ENCODE data around the gene TSPAN10. TPM values are rescaled to one million over a fixed set of nuclear protein-coding genes. Genes with fewer than 3 reads are reported as not detected.
A peak's percentile ranks its signal among the peaks of the same experiment; 100 is the strongest.

TSPAN10 gene
- total and polyA plus RNA-seq, 2 experiments from 2014 or later = 5.0 to 5.8 TPM

- Histone ChIP-seq H3K9me3 (ENCODE audit: low read depth) (no peaks in the 10 kb centered on the region), H3K4me3 (no peak overlapping the region), H3K27me3 (no peaks in the 10 kb centered on the region), H3K36me3 (peaks cover 56% of the 10 kb centered on the region), H3K4me1 (ENCODE audit: low read depth) (no peaks in the 10 kb centered on the region), H3K27ac (no peak overlapping the region)
- no peak for DNase-seq (ENCODE audit: low read depth in 1 of 2, low spot score in 1 of 2)
- no peak for TF ChIP-seq CTCF (IDR thresholded peaks at IDR 0.05; ENCODE audit: low read depth, low read length)
These were observed 28.4 kb upstream of the TSPAN10 start for GRCh38 chr17:81608605-81609004.

GRCh38 chr17:81609541-81610311 is 27.3 kb upstream of the TSPAN10 start:
- Histone ChIP-seq H3K4me3 (no peak overlapping the region), H3K4me1 (ENCODE audit: low read depth) (no peaks in the 10 kb centered on the region), H3K27ac (no peak overlapping the region), H3K27me3 (no peaks in the 10 kb centered on the region), H3K36me3 (peaks cover 48% of the 10 kb centered on the region), H3K9me3 (ENCODE audit: low read depth) (no peaks in the 10 kb centered on the region)
- no peak for TF ChIP-seq CTCF (IDR thresholded peaks at IDR 0.05; ENCODE audit: low read depth, low read length)
- peak in 1 of 2 donors; percentile 8 for DNase-seq (ENCODE audit: low read depth in 1 of 2, low spot score in 1 of 2)

GRCh38 chr17:81612172-81612970 is 24.6 kb upstream of the TSPAN10 start:
- no peak for TF ChIP-seq CTCF (IDR thresholded peaks at IDR 0.05; ENCODE audit: low read depth, low read length)
- H3K36me3 ChIP-seq = peaks cover 31% of the 10 kb centered on the region

GRCh38 chr17:81615401-81615930 is 21.5 kb upstream of the TSPAN10 start:
- DNase-seq (ENCODE audit: low read depth in 1 of 2, low spot score in 1 of 2) = no peak

More at GRCh38 chr17:81612172-81612970, 24.6 kb upstream of the TSPAN10 start:
- no peaks in the 10 kb centered on the region for H3K27me3 ChIP-seq
- H3K4me3 ChIP-seq = no peak overlapping the region
- peak overlapping the region; percentile 26 for H3K27ac ChIP-seq
- H3K9me3 ChIP-seq (ENCODE audit: low read depth) = no peaks in the 10 kb centered on the region
- H3K4me1 ChIP-seq (ENCODE audit: low read depth) = no peaks in the 10 kb centered on the region
- peak in 1 of 2 donors; percentile 17 for DNase-seq (ENCODE audit: low read depth in 1 of 2, low spot score in 1 of 2)

More at GRCh38 chr17:81615401-81615930, 21.5 kb upstream of the TSPAN10 start:
- no peaks in the 10 kb centered on the region for H3K27me3 ChIP-seq
- no peaks in the 10 kb centered on the region for H3K4me1 ChIP-seq (ENCODE audit: low read depth)
- H3K36me3 ChIP-seq = peaks cover 14% of the 10 kb centered on the region
- TF ChIP-seq CTCF (IDR thresholded peaks at IDR 0.05; ENCODE audit: low read depth, low read length) = no peak
- no peaks in the 10 kb centered on the region for H3K9me3 ChIP-seq (ENCODE audit: low read depth)
- no peak overlapping the region for H3K4me3 ChIP-seq
- no peak overlapping the region for H3K27ac ChIP-seq
